Measurements from ENCODE around the gene FUT7.

FUT7 gene

GRCh38 chr9:136991993-136992818 lies 39.7 kb downstream of the FUT7 start, which contains the start of gene PAXX:
TSS of gene PAXX (plus strand) at chr9:136992422. CDS start at chr9:136992444, 22 bp downstream.
- peak within 1 kb of the TSS; percentile 78 to 89 for H3K27ac ChIP-seq
- peak within 1 kb of the TSS; percentile 99 for H3K4me3 ChIP-seq
- TF ChIP-seq, protein P1, sequence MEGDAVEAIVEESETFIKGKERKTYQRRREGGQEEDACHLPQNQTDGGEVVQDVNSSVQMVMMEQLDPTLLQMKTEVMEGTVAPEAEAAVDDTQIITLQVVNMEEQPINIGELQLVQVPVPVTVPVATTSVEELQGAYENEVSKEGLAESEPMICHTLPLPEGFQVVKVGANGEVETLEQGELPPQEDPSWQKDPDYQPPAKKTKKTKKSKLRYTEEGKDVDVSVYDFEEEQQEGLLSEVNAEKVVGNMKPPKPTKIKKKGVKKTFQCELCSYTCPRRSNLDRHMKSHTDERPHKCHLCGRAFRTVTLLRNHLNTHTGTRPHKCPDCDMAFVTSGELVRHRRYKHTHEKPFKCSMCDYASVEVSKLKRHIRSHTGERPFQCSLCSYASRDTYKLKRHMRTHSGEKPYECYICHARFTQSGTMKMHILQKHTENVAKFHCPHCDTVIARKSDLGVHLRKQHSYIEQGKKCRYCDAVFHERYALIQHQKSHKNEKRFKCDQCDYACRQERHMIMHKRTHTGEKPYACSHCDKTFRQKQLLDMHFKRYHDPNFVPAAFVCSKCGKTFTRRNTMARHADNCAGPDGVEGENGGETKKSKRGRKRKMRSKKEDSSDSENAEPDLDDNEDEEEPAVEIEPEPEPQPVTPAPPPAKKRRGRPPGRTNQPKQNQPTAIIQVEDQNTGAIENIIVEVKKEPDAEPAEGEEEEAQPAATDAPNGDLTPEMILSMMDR (IDR thresholded peaks at IDR 0.05) = no peak
- peak; percentile 87 for DNase-seq (ENCODE audit: low spot score)

DNA sequence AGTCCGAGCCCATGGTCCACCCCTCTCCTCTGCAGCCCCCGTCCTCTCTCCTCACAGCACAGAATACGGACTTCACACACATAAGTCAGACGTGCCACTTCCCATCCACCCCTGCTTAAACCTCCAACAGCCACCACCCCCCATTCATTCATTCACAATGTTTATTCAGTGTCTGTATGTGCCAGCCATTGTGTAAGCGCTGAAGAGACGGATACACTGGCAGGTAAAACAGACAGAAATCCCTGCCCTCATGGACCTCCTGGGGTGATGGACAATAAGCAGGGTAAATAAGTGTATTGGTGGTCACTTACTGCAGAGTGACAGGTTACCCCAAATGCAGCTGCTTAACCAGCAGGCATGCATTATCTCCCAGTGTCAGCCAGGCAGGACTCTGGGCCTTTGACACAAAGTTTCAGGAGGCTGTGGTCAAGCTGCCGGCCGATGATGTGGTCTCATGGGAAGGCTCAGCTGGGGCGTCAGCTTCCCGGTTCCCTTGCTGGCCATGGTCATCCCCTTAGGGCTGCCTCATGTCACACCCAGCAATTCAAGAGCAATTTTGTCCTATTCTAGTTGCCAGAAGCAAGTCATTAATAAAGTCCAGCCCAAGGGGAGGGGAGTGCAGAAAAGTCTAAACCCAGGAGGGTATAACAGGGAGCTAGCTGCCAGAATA lies 41.5 kb downstream of the FUT7 start:
- DNase-seq (ENCODE audit: low spot score) = no peak
- no peak overlapping the region for H3K4me3 ChIP-seq
- TF ChIP-seq, protein P1 (IDR thresholded peaks at IDR 0.05) = no peak
- no peak overlapping the region for H3K27ac ChIP-seq

DNA sequence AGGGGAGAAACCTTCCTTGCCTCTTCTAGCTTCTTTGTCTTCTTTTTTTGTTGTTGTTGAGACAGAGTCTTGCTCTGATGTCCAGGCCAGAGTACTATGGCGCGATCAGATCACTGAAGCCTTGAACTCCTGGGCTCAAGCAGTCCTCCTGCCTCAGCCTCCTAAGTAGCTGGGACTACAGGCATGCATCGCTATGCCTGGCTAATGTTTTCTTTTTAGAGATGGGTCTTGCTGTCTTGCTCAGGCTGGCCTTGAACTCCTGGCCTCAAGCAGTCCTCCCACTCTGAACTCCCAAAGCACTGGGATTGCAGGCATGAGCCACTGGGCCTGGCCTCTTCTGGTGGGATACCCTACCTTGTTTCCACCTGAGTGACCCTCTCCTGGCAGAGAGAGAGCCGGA lies 43.0 kb downstream of the FUT7 start:
- DNase-seq (ENCODE audit: low spot score) = no peak
- Histone ChIP-seq H3K27ac (no peak overlapping the region), H3K4me3 (no peak overlapping the region)
- TF ChIP-seq, protein P1 (IDR thresholded peaks at IDR 0.05) = no peak

GRCh38 chr9:136985853-136986252 lies 46.0 kb downstream of the FUT7 start:
- no peak for DNase-seq (ENCODE audit: low spot score)
- TF ChIP-seq, protein P1 (IDR thresholded peaks at IDR 0.05) = no peak
- no peak overlapping the region for H3K27ac ChIP-seq
- H3K4me3 ChIP-seq = peak overlapping the region; percentile 22

DNA sequence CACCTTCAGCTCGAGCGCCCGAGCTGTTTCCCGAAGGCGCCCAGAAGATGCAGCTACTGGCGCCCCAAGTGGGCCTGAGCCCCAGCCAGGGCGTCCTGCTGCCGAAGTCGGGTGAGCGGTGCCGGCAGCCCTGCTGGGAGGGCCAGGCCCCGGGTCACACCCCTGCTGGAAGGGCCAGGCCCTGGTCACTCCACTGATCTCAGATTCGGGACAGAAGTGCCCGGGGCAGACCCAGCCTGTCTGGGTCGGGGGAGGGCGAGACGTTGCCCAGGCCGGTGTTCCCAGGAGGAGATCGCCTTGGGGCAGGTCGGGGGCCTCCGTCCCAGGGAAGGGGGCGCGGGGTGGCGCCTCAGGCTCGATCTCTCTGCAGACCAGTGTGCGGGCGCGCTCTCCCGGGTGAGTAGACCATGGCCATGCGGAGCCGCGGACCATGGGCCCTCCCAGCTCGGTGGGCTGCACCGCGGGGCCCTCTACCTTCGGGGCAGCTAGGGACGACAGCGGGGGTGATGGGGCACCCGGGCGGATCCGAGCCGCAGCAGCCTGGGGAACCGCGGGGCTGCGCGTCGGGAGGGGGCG lies 46.8 kb downstream of the FUT7 start:
- DNase-seq (ENCODE audit: low spot score) = no peak
- H3K27ac ChIP-seq = no peak overlapping the region
- H3K4me3 ChIP-seq = peak overlapping the region; percentile 22
- TF ChIP-seq, protein P1 (IDR thresholded peaks at IDR 0.05) = no peak

DNA sequence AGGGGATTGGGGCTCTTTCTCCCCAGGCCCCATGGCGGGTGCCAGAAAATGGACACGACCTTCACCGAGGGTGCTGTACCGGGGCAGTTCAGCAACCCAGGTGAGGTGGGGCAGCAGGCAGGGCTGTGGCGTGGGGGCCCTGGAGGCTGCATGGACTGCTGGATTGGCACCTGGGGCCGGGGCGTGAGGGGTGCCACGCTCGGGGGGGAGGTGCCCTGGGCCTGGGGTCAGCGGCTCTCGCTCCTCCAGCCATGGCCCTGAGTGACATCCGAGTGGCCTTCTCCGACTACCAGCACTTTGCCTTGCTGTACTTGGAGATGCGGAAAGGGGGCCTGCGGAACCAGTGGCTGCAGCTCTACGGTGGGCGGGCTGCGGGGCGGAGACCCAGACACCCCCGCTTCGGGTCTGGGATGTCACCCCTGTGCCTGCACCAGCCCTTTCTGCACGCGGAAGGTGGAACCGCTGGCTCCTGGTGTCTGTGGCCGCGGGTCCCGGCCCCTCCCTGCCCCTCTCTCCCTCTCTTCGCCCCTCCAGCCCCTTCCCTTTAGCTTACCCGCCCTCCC lies 47.3 kb downstream of the FUT7 start:
- no peak overlapping the region for H3K4me3 ChIP-seq
- H3K27ac ChIP-seq = no peak overlapping the region
- no peak for DNase-seq (ENCODE audit: low spot score)

More for the DNA sequence above, 47.3 kb downstream of the FUT7 start:
- TF ChIP-seq, protein P1 (IDR thresholded peaks at IDR 0.05) = no peak
